Transverse colon (tissue), 4 donors: Measurements from ENCODE around the gene AVPR2.

Experiments used
- POLR2A ChIP-seq: fragments of 450-650 bp; IDR thresholded peaks from one replicate; pipeline ENCODE4 v1.6.1; 2016; ENCODE audit warnings: antibody characterized with exemption, mild to moderate bottlenecking, moderate library complexity
- POLR2AphosphoS5 ChIP-seq, 3 donors: sonication (generic); formaldehyde crosslinking; IDR thresholded peaks; one replicate each; pipeline ENCODE4 v1.6.1; 2016; ENCODE audit warnings: antibody characterized with exemption in 3 of 3
- TF ChIP-seq, protein P1 (sequence below), 5 experiments: fragments of 200-600 bp in 3 of 5; fragments of 450-650 bp in 2 of 5; sonication (generic) in 3 of 5; IDR thresholded peaks; 1 replicate in 2 of 5; 2 replicates in 3 of 5; pipeline ENCODE4 v1.5.1; 2016 to 2017; ENCODE audit warnings: antibody characterized with exemption in 5 of 5, inconsistent platforms in 3 of 5, mild to moderate bottlenecking in 2 of 5, moderate library complexity in 1 of 5

DNA sequence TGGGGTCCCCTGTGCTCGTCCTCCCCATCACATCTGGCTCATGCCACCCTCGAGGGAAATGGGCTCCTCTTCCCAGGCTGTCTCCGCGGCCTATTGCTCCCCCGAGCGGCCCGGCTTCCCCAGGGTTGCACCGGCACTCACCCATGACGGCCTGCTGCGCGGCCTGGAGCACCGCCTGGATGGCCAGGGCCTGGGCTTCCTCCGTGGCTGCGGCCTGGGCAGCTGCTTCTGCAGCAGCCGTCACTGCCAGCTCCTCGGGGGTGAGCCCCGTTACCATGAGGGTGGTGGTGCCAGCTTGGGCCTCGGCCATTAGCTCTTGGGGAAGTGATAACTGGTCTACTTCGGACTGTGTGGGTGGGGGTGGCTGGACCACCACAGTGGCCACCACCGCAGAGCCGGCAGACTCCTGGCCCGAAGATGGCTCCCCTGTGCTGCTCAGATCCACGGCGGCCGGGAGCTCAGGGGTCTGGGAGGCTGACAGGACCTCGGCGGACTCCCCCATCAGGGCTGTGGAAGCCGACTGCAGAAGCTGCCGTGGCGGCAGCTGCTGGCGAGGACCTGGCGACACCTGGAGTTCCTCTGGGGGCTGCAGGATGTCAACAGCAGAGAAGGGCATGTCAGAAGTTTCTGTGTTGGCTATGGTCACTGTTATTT, 48.0 kb downstream of the AVPR2 start:
- TF ChIP-seq, protein P1, sequence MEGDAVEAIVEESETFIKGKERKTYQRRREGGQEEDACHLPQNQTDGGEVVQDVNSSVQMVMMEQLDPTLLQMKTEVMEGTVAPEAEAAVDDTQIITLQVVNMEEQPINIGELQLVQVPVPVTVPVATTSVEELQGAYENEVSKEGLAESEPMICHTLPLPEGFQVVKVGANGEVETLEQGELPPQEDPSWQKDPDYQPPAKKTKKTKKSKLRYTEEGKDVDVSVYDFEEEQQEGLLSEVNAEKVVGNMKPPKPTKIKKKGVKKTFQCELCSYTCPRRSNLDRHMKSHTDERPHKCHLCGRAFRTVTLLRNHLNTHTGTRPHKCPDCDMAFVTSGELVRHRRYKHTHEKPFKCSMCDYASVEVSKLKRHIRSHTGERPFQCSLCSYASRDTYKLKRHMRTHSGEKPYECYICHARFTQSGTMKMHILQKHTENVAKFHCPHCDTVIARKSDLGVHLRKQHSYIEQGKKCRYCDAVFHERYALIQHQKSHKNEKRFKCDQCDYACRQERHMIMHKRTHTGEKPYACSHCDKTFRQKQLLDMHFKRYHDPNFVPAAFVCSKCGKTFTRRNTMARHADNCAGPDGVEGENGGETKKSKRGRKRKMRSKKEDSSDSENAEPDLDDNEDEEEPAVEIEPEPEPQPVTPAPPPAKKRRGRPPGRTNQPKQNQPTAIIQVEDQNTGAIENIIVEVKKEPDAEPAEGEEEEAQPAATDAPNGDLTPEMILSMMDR (IDR thresholded peaks at IDR 0.05) = no peak
- TF ChIP-seq POLR2A = no peak
- TF ChIP-seq POLR2AphosphoS5 (IDR thresholded peaks at IDR 0.05) = no peak
